ENCODE measurements around the gene PPTC7. TPM values are rescaled to one million over a fixed set of nuclear protein-coding genes. Genes with fewer than 3 reads are reported as not detected.
"Not testable (repeated sequence)": the region's sequence is repeated elsewhere in the genome, so short reads cannot be mapped to it uniquely, and the experiment has no call there.

The PPTC7 gene
- total RNA-seq, 1 experiment from 2014 or later, result 18.3 TPM

- no peak overlapping the region for H3K27ac ChIP-seq
- POLR2A ChIA-PET (ENCODE audit: unreplicated experiment), result interaction anchor here (0.6 to 0.7 kb wide), 2 partner anchors 47 to 526 kb away, joined by 3 read pairs; no protein-coding TSS in a partner anchor
- H3K4me2 ChIP-seq, result no peak overlapping the region
- peaks cover 84% of the 10 kb centered on the region for H3K79me2 ChIP-seq (ENCODE audit: low read depth)
- no peak overlapping the region for H2AFZ ChIP-seq
- H4K20me1 ChIP-seq (ENCODE audit: insufficient read depth), result peaks cover 6% of the 10 kb centered on the region
- peaks cover 44% of the 10 kb centered on the region for H3K4me1 ChIP-seq (replicated peaks; ENCODE audit: insufficient read depth)
- CTCF ChIA-PET, result interaction anchor here (0.6 kb wide), 1 partner anchor 14 kb away, joined by 4 read pairs; no protein-coding TSS in a partner anchor
- intact Hi-C loops (cut with micrococcal nuclease; ENCODE audit: unreplicated experiment), result no loop called here
- BruUV-seq (replicated peaks), result no TSS peak
- peaks cover 26% of the 10 kb centered on the region for H3K9me3 ChIP-seq (ENCODE audit: insufficient read depth, low read depth)
- H3F3A ChIP-seq (ENCODE audit: insufficient read depth, low read depth), result peaks cover 27% of the 10 kb centered on the region
- TF ChIP-seq EZH2 (IDR thresholded peaks at IDR 0.05; ENCODE audit: low read depth), result no peak
- TF ChIP-seq, protein P1, sequence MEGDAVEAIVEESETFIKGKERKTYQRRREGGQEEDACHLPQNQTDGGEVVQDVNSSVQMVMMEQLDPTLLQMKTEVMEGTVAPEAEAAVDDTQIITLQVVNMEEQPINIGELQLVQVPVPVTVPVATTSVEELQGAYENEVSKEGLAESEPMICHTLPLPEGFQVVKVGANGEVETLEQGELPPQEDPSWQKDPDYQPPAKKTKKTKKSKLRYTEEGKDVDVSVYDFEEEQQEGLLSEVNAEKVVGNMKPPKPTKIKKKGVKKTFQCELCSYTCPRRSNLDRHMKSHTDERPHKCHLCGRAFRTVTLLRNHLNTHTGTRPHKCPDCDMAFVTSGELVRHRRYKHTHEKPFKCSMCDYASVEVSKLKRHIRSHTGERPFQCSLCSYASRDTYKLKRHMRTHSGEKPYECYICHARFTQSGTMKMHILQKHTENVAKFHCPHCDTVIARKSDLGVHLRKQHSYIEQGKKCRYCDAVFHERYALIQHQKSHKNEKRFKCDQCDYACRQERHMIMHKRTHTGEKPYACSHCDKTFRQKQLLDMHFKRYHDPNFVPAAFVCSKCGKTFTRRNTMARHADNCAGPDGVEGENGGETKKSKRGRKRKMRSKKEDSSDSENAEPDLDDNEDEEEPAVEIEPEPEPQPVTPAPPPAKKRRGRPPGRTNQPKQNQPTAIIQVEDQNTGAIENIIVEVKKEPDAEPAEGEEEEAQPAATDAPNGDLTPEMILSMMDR (conservative IDR thresholded peaks at IDR 0.05), result no peak
- DNase-seq, result no peak
- no peaks in the 10 kb centered on the region for H3K9me2 ChIP-seq (ENCODE audit: insufficient read depth)
- 0 out of 2 replicates have a peak, but pooled peaks cover 5% of the 10 kb centered on the region for H3K36me3 ChIP-seq (ENCODE audit: low read depth)
- no peaks in the 10 kb centered on the region for H3K27me3 ChIP-seq (ENCODE audit: insufficient read depth, low read depth)
- no peak overlapping the region for H3K4me3 ChIP-seq
Observed at GRCh38 chr12:110574044-110574443, 9.1 kb downstream of the PPTC7 start.

- BruUV-seq (replicated peaks); CTCF ChIA-PET; H4K20me1 ChIP-seq (ENCODE audit: insufficient read depth); H2AFZ ChIP-seq; H3K36me3 ChIP-seq (ENCODE audit: low read depth); DNase-seq; H3K9me2 ChIP-seq (ENCODE audit: insufficient read depth); H3K27ac ChIP-seq; POLR2A ChIA-PET (ENCODE audit: unreplicated experiment); H3K27me3 ChIP-seq (ENCODE audit: insufficient read depth, low read depth); H3K4me2 ChIP-seq; H3K4me3 ChIP-seq; intact Hi-C loops (cut with micrococcal nuclease; ENCODE audit: unreplicated experiment): not testable (repeated sequence)
- Histone ChIP-seq H3K79me2 (ENCODE audit: low read depth) (peaks cover 81% of the 10 kb centered on the region), H3K4me1 (replicated peaks; ENCODE audit: insufficient read depth) (peaks cover 33% of the 10 kb centered on the region), H3F3A (ENCODE audit: insufficient read depth, low read depth) (peaks cover 19% of the 10 kb centered on the region), H3K9me3 (ENCODE audit: insufficient read depth, low read depth) (peaks cover 26% of the 10 kb centered on the region)
Observed at GRCh38 chr12:110570798-110571197, 12.3 kb downstream of the PPTC7 start.

- peaks cover 81% of the 10 kb centered on the region for H3K79me2 ChIP-seq (ENCODE audit: low read depth)
- H4K20me1 ChIP-seq (ENCODE audit: insufficient read depth); H3K36me3 ChIP-seq (ENCODE audit: low read depth); CTCF ChIA-PET; H3K9me2 ChIP-seq (ENCODE audit: insufficient read depth); BruUV-seq (replicated peaks); H3K27me3 ChIP-seq (ENCODE audit: insufficient read depth, low read depth); intact Hi-C loops (cut with micrococcal nuclease; ENCODE audit: unreplicated experiment); H3K4me2 ChIP-seq; H3K27ac ChIP-seq; H2AFZ ChIP-seq; H3K4me3 ChIP-seq; DNase-seq; POLR2A ChIA-PET (ENCODE audit: unreplicated experiment): not testable (repeated sequence)
- peaks cover 26% of the 10 kb centered on the region for H3K9me3 ChIP-seq (ENCODE audit: insufficient read depth, low read depth)
- peaks cover 32% of the 10 kb centered on the region for H3K4me1 ChIP-seq (replicated peaks; ENCODE audit: insufficient read depth)
- peaks cover 28% of the 10 kb centered on the region for H3F3A ChIP-seq (ENCODE audit: insufficient read depth, low read depth)
Observed at GRCh38 chr12:110569838-110570237, 13.3 kb downstream of the PPTC7 start.

- BruUV-seq (replicated peaks), result no TSS peak
- Histone ChIP-seq H3K9me3 (ENCODE audit: insufficient read depth, low read depth) (peaks cover 26% of the 10 kb centered on the region), H3K79me2 (ENCODE audit: low read depth) (peaks cover 80% of the 10 kb centered on the region), H3K4me1 (replicated peaks; ENCODE audit: insufficient read depth) (peaks cover 33% of the 10 kb centered on the region), H3F3A (ENCODE audit: insufficient read depth, low read depth) (peaks cover 28% of the 10 kb centered on the region), H3K27me3 (ENCODE audit: insufficient read depth, low read depth) (no peaks in the 10 kb centered on the region), H4K20me1 (ENCODE audit: insufficient read depth) (no peaks in the 10 kb centered on the region; the same call in 1 of the 2 replicates), H3K4me2 (no peak overlapping the region), H3K4me3 (no peak overlapping the region), H3K27ac (no peak overlapping the region), H3K36me3 (ENCODE audit: low read depth) (0 out of 2 replicates have a peak, but pooled peaks cover 5% of the 10 kb centered on the region), H2AFZ (no peak overlapping the region), H3K9me2 (ENCODE audit: insufficient read depth) (no peaks in the 10 kb centered on the region)
- TF ChIP-seq EZH2 (IDR thresholded peaks at IDR 0.05; ENCODE audit: low read depth), result no peak
- TF ChIP-seq, protein P1 (conservative IDR thresholded peaks at IDR 0.05), result no peak
- intact Hi-C loops (cut with micrococcal nuclease; ENCODE audit: unreplicated experiment), result no loop called here
- ChIA-PET CTCF (no interaction called here), POLR2A (ENCODE audit: unreplicated experiment) (no interaction called here)
- no peak for DNase-seq
Observed at GRCh38 chr12:110568752-110569151, 14.4 kb downstream of the PPTC7 start.
